Transverse colon (tissue), 4 donors: Measurements from ENCODE around the gene TMPRSS9. TPM values are rescaled to one million over a fixed set of nuclear protein-coding genes. Genes with fewer than 3 reads are reported as not detected.

Source experiments
- DNase-seq: peaks from one replicate; pipeline ENCODE4 v3.0.0-alpha.2; 2019
- H3K27ac ChIP-seq, 4 donors: fragments of 200-600 bp; sonication (generic); 2 replicates each; pipeline ENCODE4 v1.5.1; 2016 to 2018; ENCODE audit warnings: inconsistent platforms in 4 of 4
- H3K27me3 ChIP-seq: fragments of 200-600 bp; sonication (generic); 2 replicates; pipeline ENCODE4 v1.5.1; 2017; ENCODE audit warnings: inconsistent platforms
- H3K36me3 ChIP-seq, 4 donors: fragments of 200-600 bp; sonication (generic); 2 replicates each; pipeline ENCODE4 v1.5.1; 2017 to 2019; ENCODE audit warnings: inconsistent platforms in 4 of 4
- H3K4me1 ChIP-seq, 4 donors: fragments of 200-600 bp; sonication (generic); 2 replicates each; pipeline ENCODE4 v1.5.1; 2017 to 2020; ENCODE audit warnings: inconsistent platforms in 4 of 4
- H3K4me3 ChIP-seq, 4 donors: fragments of 200-600 bp; sonication (generic); 1 replicate in 1 of 4; 2 replicates in 3 of 4; pipeline versions ENCODE4 v1.5.1 to v1.6.1; 2017 to 2019; ENCODE audit warnings: inconsistent platforms in 4 of 4
- H3K9me3 ChIP-seq, 2 donors: fragments of 200-600 bp; sonication (generic); 2 replicates each; pipeline ENCODE4 v1.5.1; 2017 to 2019; ENCODE audit warnings: inconsistent platforms in 2 of 2
- EP300 ChIP-seq: sonication (generic); formaldehyde crosslinking; IDR thresholded peaks from one replicate; pipeline ENCODE4 v1.6.1; 2017; ENCODE audit warnings: antibody characterized with exemption, low read depth
- POLR2A ChIP-seq: fragments of 450-650 bp; IDR thresholded peaks from one replicate; pipeline ENCODE4 v1.6.1; 2016; ENCODE audit warnings: antibody characterized with exemption, mild to moderate bottlenecking, moderate library complexity
- POLR2AphosphoS5 ChIP-seq, 3 donors: sonication (generic); formaldehyde crosslinking; IDR thresholded peaks; one replicate each; pipeline ENCODE4 v1.6.1; 2016; ENCODE audit warnings: antibody characterized with exemption in 3 of 3
- WGBS, 2 donors: methylation state at CpG; one replicate each; pipeline ENCODE4 v1.1.5; 2018; ENCODE audit warnings: low coverage in 1 of 2; 5-methylcytosine and 5-hydroxymethylcytosine counted together
- in situ Hi-C, 4 donors: fragments of 200-750 bp; cut with MboI; loops; one replicate each; pipeline versions ENCODE4 v1.15.0 to v1.15.1; 2017; ENCODE audit warnings: low sequenced_read_pairs in 3 of 4, low pct_ligation_motif_present in 1 of 4, low pct_unique_long_range_greater_than_20kb in 1 of 4
- intact Hi-C: fragments of 100-400 bp; cut with DNase I; formaldehyde crosslinking; loops from one replicate; pipeline ENCODE4 v1.15.1; 2023; ENCODE audit warnings: low total_unique reads
- total RNA-seq, 4 donors: library from RNA; depleted of rRNA; stranded (reverse); fragments of >200 nt; gene quantifications; one replicate each; pipeline ENCODE4 v1.1.0, GENCODE V29; 2016
- TF ChIP-seq, protein P1 (sequence below), 5 experiments: fragments of 200-600 bp in 3 of 5; fragments of 450-650 bp in 2 of 5; sonication (generic) in 3 of 5; IDR thresholded peaks; 1 replicate in 2 of 5; 2 replicates in 3 of 5; pipeline ENCODE4 v1.5.1; 2016 to 2017; ENCODE audit warnings: antibody characterized with exemption in 5 of 5, inconsistent platforms in 3 of 5, mild to moderate bottlenecking in 2 of 5, moderate library complexity in 1 of 5

TMPRSS9 gene
- total RNA-seq, 4 donors from 2014 or later = 0.27 TPM; not detected in 3

DNA sequence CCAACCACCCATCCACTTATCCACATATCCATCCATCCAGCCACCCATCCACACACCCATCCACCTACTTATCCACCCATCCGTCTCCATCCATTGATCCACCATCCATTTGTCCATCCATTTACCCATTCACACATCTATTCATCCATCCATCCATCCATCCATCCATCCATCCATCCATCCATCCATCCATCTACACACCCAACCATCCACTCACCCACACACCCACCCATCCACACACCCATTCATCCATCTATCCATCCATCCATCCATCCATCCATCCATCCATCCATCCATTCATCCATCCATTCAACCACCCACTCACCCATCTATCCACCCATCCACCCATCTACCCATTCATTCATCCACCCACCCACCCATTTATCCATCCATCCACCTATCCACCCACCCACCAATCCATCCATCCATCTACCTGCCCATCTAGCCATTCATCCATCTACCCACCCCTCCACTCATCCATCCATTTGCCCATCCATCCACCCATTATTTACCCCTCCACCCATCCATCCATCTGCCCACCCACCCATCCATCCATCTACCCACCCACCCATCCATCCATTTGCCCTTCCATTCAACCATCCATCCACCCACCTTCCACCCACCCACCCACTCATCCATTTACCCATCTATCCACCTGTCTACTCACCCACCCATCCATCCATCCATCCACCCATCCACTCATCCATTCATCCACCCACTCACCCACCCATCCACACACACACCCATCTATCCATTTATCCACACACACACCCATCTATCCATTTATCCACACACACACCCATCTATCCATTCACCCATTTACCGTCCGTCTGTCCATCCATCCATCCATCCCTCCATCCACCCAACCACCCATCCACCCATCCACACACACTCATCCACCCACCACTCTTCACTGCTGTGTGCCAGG lies 2.5 kb upstream of the TMPRSS9 start:
- Histone ChIP-seq H3K27ac (no peak overlapping the region), H3K27me3 (peaks cover 34% of the 10 kb centered on the region), H3K36me3 (peaks cover 0 to 4% (median 2%) of the 10 kb centered on the region in 4 donors), H3K4me1 (peaks cover 0 to 4% (median 0%) of the 10 kb centered on the region in 4 donors), H3K4me3 (no peak overlapping the region), H3K9me3 (no peaks in the 10 kb centered on the region)
- WGBS, 2 donors = 90 to 100% methylated on average over 1 to 3 of the region's 3 CpGs
- DNase-seq = no peak
- in situ Hi-C loops = no loop called here
- no peak for TF ChIP-seq EP300
- no peak for TF ChIP-seq POLR2A
- no peak for TF ChIP-seq POLR2AphosphoS5 (IDR thresholded peaks at IDR 0.05)
- TF ChIP-seq, protein P1, sequence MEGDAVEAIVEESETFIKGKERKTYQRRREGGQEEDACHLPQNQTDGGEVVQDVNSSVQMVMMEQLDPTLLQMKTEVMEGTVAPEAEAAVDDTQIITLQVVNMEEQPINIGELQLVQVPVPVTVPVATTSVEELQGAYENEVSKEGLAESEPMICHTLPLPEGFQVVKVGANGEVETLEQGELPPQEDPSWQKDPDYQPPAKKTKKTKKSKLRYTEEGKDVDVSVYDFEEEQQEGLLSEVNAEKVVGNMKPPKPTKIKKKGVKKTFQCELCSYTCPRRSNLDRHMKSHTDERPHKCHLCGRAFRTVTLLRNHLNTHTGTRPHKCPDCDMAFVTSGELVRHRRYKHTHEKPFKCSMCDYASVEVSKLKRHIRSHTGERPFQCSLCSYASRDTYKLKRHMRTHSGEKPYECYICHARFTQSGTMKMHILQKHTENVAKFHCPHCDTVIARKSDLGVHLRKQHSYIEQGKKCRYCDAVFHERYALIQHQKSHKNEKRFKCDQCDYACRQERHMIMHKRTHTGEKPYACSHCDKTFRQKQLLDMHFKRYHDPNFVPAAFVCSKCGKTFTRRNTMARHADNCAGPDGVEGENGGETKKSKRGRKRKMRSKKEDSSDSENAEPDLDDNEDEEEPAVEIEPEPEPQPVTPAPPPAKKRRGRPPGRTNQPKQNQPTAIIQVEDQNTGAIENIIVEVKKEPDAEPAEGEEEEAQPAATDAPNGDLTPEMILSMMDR (IDR thresholded peaks at IDR 0.05) = no peak
- intact Hi-C loops = no loop called here

GRCh38 chr19:2358548-2359173 lies 1.4 kb upstream of the TMPRSS9 start:
- Histone ChIP-seq H3K9me3 (no peaks in the 10 kb centered on the region), H3K27ac (no peak overlapping the region), H3K4me3 (no peak overlapping the region), H3K4me1 (peaks cover 0 to 4% (median 0%) of the 10 kb centered on the region in 4 donors), H3K36me3 (peaks cover 0 to 4% (median 0%) of the 10 kb centered on the region in 4 donors), H3K27me3 (peaks cover 44% of the 10 kb centered on the region)
- in situ Hi-C loops = no loop called here
- DNase-seq = no peak
- WGBS, 2 donors = 37 to 47% methylated on average over 9 to 28 of the region's 28 CpGs
- no peak for TF ChIP-seq POLR2A
- no peak for TF ChIP-seq POLR2AphosphoS5 (IDR thresholded peaks at IDR 0.05)
- TF ChIP-seq, protein P1 (IDR thresholded peaks at IDR 0.05) = no peak
- no peak for TF ChIP-seq EP300
- intact Hi-C loops = no loop called here

DNA sequence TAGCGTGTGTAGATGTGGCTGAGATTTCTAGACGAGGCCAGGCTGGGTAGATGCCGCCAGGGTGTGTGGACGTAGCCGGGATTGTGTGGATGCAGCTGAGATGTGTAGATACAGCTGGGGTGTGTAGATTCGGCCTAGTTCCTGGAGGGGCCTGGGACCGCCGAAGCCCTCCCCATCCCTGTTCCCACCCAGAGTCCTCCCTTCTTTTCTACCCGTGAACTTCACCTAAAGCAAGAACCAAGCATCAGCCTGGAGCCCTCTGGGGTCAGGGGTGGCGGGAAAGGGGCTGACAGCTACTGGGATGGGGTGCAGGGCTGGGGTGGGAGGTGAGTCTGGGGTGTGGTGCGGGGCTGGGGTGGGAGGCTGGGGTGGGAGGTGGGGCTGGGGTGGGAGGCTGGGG lies 768 bp downstream of the TMPRSS9 start:
- Histone ChIP-seq H3K27me3 (peaks cover 62% of the 10 kb centered on the region), H3K4me1 (peaks cover 0 to 4% (median 0%) of the 10 kb centered on the region in 4 donors), H3K36me3 (no peaks in the 10 kb centered on the region), H3K9me3 (no peaks in the 10 kb centered on the region), H3K27ac (no peak overlapping the region), H3K4me3 (no peak overlapping the region)
- no peak for TF ChIP-seq EP300
- no peak for TF ChIP-seq POLR2AphosphoS5 (IDR thresholded peaks at IDR 0.05)
- no peak for TF ChIP-seq POLR2A
- TF ChIP-seq, protein P1 (IDR thresholded peaks at IDR 0.05) = no peak
- intact Hi-C loops = no loop called here
- no peak for DNase-seq
- in situ Hi-C loops = no loop called here
- 49 to 50% methylated on average over 1 to 9 of the region's 11 CpGs for WGBS, 2 donors
